ENCODE results near the gene OGT. TPM values are rescaled to one million over a fixed set of nuclear protein-coding genes. Genes with fewer than 3 reads are reported as not detected.
"Not testable (repeated sequence)": the region's sequence is repeated elsewhere in the genome, so short reads cannot be mapped to it uniquely, and the experiment has no call there.

The OGT gene
- 100 to 1,000 TPM; 233 to 244 TPM for total RNA-seq

- Mint-ChIP-seq H3K9me3 (peaks cover 4% of the 10 kb centered on the region), H3K27ac (peak within 1 kb of the TSS; percentile 99), H3K4me1 (peaks cover 13% of the 10 kb centered on the region), H3K36me3 (peaks cover 41% of the 10 kb centered on the region), H3K27me3 (no peaks in the 10 kb centered on the region), H3K4me3 (peak within 1 kb of the TSS; percentile 96)
- peak; percentile 91 for DNase-seq
These were observed at the start of gene OGT for GRCh38 chrX:71532753-71533425. OGT (plus strand) TSS chrX:71533104; CDS start chrX:71533300, 196 bp downstream.

- peaks cover 17% of the 10 kb centered on the region for H3K36me3 Mint-ChIP-seq
- H3K4me3 Mint-ChIP-seq: no peak overlapping the region
- H3K9me3 Mint-ChIP-seq: no peaks in the 10 kb centered on the region
- H3K27ac Mint-ChIP-seq: no peak overlapping the region
- peaks cover 12% of the 10 kb centered on the region for H3K4me1 Mint-ChIP-seq
- no peaks in the 10 kb centered on the region for H3K27me3 Mint-ChIP-seq
- no peak for DNase-seq
These were observed 45.1 kb upstream of the OGT start for GRCh38 chrX:71487814-71488213.

GRCh38 chrX:71489540-71489939 is 43.4 kb upstream of the OGT start:
- Mint-ChIP-seq H3K4me3 (no peak overlapping the region), H3K27ac (no peak overlapping the region), H3K36me3 (peaks cover 15% of the 10 kb centered on the region), H3K9me3 (no peaks in the 10 kb centered on the region), H3K27me3 (no peaks in the 10 kb centered on the region), H3K4me1 (peaks cover 14% of the 10 kb centered on the region)
- DNase-seq: no peak

- H3K9me3 Mint-ChIP-seq: no peaks in the 10 kb centered on the region
- peaks cover 14% of the 10 kb centered on the region for H3K4me1 Mint-ChIP-seq
- peak overlapping the region; percentile 80 for H3K27ac Mint-ChIP-seq
- peak overlapping the region; percentile 83 for H3K4me3 Mint-ChIP-seq
- peak; percentile 57 for DNase-seq
- peaks cover 6% of the 10 kb centered on the region for H3K36me3 Mint-ChIP-seq
- H3K27me3 Mint-ChIP-seq: no peaks in the 10 kb centered on the region
These were observed 40.5 kb upstream of the OGT start for GRCh38 chrX:71492231-71493065.

- H3K4me1 Mint-ChIP-seq: peaks cover 14% of the 10 kb centered on the region
- no peak for DNase-seq
- H3K27ac Mint-ChIP-seq: no peak overlapping the region
- H3K36me3 Mint-ChIP-seq: peaks cover 3% of the 10 kb centered on the region
- peak overlapping the region; percentile 83 for H3K4me3 Mint-ChIP-seq
- no peaks in the 10 kb centered on the region for H3K27me3 Mint-ChIP-seq
- H3K9me3 Mint-ChIP-seq: no peaks in the 10 kb centered on the region
These were observed 39.7 kb upstream of the OGT start for GRCh38 chrX:71493111-71493613.

- DNase-seq, H3K36me3 Mint-ChIP-seq, H3K27ac Mint-ChIP-seq, H3K4me3 Mint-ChIP-seq, H3K27me3 Mint-ChIP-seq, H3K9me3 Mint-ChIP-seq: not testable (repeated sequence)
- H3K4me1 Mint-ChIP-seq: peaks cover 10% of the 10 kb centered on the region
These were observed 36.9 kb upstream of the OGT start for GRCh38 chrX:71495979-71496378.

GRCh38 chrX:71496476-71496875 is 36.4 kb upstream of the OGT start:
- no peaks in the 10 kb centered on the region for H3K9me3 Mint-ChIP-seq
- no peaks in the 10 kb centered on the region for H3K27me3 Mint-ChIP-seq
- H3K4me3 Mint-ChIP-seq: no peak overlapping the region
- H3K4me1 Mint-ChIP-seq: peaks cover 7% of the 10 kb centered on the region
- H3K27ac Mint-ChIP-seq: no peak overlapping the region
- H3K36me3 Mint-ChIP-seq: no peaks in the 10 kb centered on the region
- DNase-seq: no peak

GRCh38 chrX:71502080-71502479 is 30.8 kb upstream of the OGT start:
- H3K4me3 Mint-ChIP-seq, H3K27me3 Mint-ChIP-seq, H3K4me1 Mint-ChIP-seq, H3K27ac Mint-ChIP-seq, DNase-seq, H3K9me3 Mint-ChIP-seq, H3K36me3 Mint-ChIP-seq: not testable (repeated sequence)

GRCh38 chrX:71504346-71504745 is 28.6 kb upstream of the OGT start:
- Mint-ChIP-seq H3K27ac (no peak overlapping the region), H3K9me3 (no peaks in the 10 kb centered on the region), H3K4me1 (no peaks in the 10 kb centered on the region), H3K36me3 (no peaks in the 10 kb centered on the region), H3K27me3 (no peaks in the 10 kb centered on the region), H3K4me3 (no peak overlapping the region)
- DNase-seq: no peak

- Mint-ChIP-seq H3K36me3 (no peaks in the 10 kb centered on the region), H3K9me3 (no peaks in the 10 kb centered on the region), H3K27me3 (no peaks in the 10 kb centered on the region), H3K4me3 (no peak overlapping the region), H3K27ac (no peak overlapping the region), H3K4me1 (peaks cover 11% of the 10 kb centered on the region)
- no peak for DNase-seq
These were observed 23.6 kb upstream of the OGT start for GRCh38 chrX:71509289-71509688.

- no peaks in the 10 kb centered on the region for H3K27me3 Mint-ChIP-seq
- H3K9me3 Mint-ChIP-seq: no peaks in the 10 kb centered on the region
- H3K27ac Mint-ChIP-seq: no peak overlapping the region
- no peak overlapping the region for H3K4me3 Mint-ChIP-seq
- peaks cover 19% of the 10 kb centered on the region for H3K4me1 Mint-ChIP-seq
- DNase-seq: no peak
- no peaks in the 10 kb centered on the region for H3K36me3 Mint-ChIP-seq
These were observed 22.7 kb upstream of the OGT start for GRCh38 chrX:71510161-71510560.

GRCh38 chrX:71513731-71514130 is 19.2 kb upstream of the OGT start:
- H3K27me3 Mint-ChIP-seq, H3K36me3 Mint-ChIP-seq, H3K9me3 Mint-ChIP-seq, DNase-seq, H3K27ac Mint-ChIP-seq, H3K4me3 Mint-ChIP-seq: not testable (repeated sequence)
- H3K4me1 Mint-ChIP-seq: peaks cover 24% of the 10 kb centered on the region

- no peaks in the 10 kb centered on the region for H3K9me3 Mint-ChIP-seq
- H3K27ac Mint-ChIP-seq: peak overlapping the region; percentile 79
- peaks cover 24% of the 10 kb centered on the region for H3K4me1 Mint-ChIP-seq
- DNase-seq: no peak
- H3K4me3 Mint-ChIP-seq: peak overlapping the region; percentile 23
- H3K27me3 Mint-ChIP-seq: no peaks in the 10 kb centered on the region
- H3K36me3 Mint-ChIP-seq: no peaks in the 10 kb centered on the region
These were observed 18.4 kb upstream of the OGT start for GRCh38 chrX:71514367-71515037.

GRCh38 chrX:71515038-71515396 is 17.9 kb upstream of the OGT start:
- H3K27ac Mint-ChIP-seq: no peak overlapping the region
- H3K4me1 Mint-ChIP-seq: peaks cover 24% of the 10 kb centered on the region
- H3K36me3 Mint-ChIP-seq: no peaks in the 10 kb centered on the region

GRCh38 chrX:71525316-71525715 is 7.6 kb upstream of the OGT start:
- H3K27ac Mint-ChIP-seq: no peak overlapping the region
- H3K9me3 Mint-ChIP-seq: peaks cover 4% of the 10 kb centered on the region
- no peaks in the 10 kb centered on the region for H3K4me1 Mint-ChIP-seq
- H3K27me3 Mint-ChIP-seq: no peaks in the 10 kb centered on the region
- no peak overlapping the region for H3K4me3 Mint-ChIP-seq
- no peak for DNase-seq
- H3K36me3 Mint-ChIP-seq: peaks cover 1% of the 10 kb centered on the region

More at GRCh38 chrX:71515038-71515396, 17.9 kb upstream of the OGT start:
- Mint-ChIP-seq H3K9me3 (no peaks in the 10 kb centered on the region), H3K4me3 (no peak overlapping the region), H3K27me3 (no peaks in the 10 kb centered on the region)
- DNase-seq: no peak
